ENCODE measurements around the gene KSR2. TPM values are rescaled to one million over a fixed set of nuclear protein-coding genes. Genes with fewer than 3 reads are reported as not detected.

KSR2 gene
- total and polyA plus RNA-seq, 2 of the 13 experiments (the other 11 are each of a cell fraction or from before 2014, with no cell fraction given), result 0.02 TPM; not detected in 1

DNA sequence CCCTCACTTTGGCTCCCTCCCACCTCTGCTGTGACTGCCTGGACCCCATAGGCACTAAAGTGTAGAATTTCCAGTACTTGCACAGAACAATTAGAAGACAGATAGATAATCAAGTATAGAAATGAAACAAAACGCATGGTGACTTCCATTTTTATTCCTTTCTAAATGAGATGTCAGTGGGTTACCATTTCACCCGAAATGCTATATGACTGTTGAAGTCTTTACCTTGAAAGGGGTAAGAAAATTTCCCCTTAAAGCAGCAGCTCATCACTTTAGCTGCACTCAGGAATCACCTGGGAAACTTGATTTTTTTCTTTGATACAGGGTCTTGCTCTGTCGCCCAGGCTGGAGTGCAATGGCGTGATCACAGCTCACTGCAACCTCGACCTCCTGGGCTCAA lies 12.5 kb upstream of the KSR2 start (continued):
- TF ChIP-seq ZBTB20 (CRISPR knock-in tag; IDR thresholded peaks at IDR 0.05; ENCODE audit: borderline replicate concordance, low read depth) (no peak), ZNF577 (CRISPR knock-in tag; IDR thresholded peaks at IDR 0.05; ENCODE audit: borderline replicate concordance, low read depth) (no peak)

DNA sequence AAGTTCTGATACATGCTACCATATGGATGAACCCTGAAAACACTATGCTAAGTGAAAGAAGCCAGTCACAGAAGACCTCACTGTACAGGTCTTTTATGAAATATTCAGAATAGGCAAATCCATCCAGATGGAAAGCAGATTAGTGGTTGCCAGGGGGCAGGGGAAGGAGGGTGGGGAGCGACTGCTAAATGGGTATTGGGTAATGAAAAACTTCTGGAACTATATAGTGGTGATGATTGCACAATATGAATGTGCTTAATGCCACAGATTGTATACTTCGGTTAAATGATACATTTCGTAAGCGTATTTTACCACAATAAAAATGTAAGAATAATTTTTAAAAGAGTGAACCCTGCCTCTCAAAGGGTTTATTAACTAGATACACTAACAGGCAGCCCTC lies 11.8 kb upstream of the KSR2 start:
- ChIA-PET CTCF (ENCODE audit: low intra/inter-chr PET ratio, low total read pairs) (no interaction called here), POLR2A (no interaction called here)
- H2AFZ ChIP-seq (ENCODE audit: low read length), result no peak overlapping the region
- H3K9ac ChIP-seq (ENCODE audit: insufficient read depth, low read depth, low read length), result no peak overlapping the region
- H3K4me3 ChIP-seq (replicated peaks in 1 of 3; ENCODE audit: insufficient read depth in 1 of 3, low read depth in 2 of 3, low read length in 3 of 3), result no peak overlapping the region
- 0 out of 2 replicates have a peak, but pooled peaks cover 6% of the 10 kb centered on the region for H3K4me1 ChIP-seq (ENCODE audit: insufficient read depth, low read length)
- H3K36me3 ChIP-seq (replicated peaks in 1 of 2; ENCODE audit: control insufficient read depth in 1 of 2, insufficient read depth in 2 of 2, low read length in 2 of 2), result no peaks in the 10 kb centered on the region
- 50% methylated on average over 4 of the region's 4 CpGs for WGBS (ENCODE audit: low lambda C conversion rate)
- no peak overlapping the region for H3K27ac ChIP-seq (ENCODE audit: extremely low read length, insufficient read depth, low read length)
- TF ChIP-seq, protein P1, sequence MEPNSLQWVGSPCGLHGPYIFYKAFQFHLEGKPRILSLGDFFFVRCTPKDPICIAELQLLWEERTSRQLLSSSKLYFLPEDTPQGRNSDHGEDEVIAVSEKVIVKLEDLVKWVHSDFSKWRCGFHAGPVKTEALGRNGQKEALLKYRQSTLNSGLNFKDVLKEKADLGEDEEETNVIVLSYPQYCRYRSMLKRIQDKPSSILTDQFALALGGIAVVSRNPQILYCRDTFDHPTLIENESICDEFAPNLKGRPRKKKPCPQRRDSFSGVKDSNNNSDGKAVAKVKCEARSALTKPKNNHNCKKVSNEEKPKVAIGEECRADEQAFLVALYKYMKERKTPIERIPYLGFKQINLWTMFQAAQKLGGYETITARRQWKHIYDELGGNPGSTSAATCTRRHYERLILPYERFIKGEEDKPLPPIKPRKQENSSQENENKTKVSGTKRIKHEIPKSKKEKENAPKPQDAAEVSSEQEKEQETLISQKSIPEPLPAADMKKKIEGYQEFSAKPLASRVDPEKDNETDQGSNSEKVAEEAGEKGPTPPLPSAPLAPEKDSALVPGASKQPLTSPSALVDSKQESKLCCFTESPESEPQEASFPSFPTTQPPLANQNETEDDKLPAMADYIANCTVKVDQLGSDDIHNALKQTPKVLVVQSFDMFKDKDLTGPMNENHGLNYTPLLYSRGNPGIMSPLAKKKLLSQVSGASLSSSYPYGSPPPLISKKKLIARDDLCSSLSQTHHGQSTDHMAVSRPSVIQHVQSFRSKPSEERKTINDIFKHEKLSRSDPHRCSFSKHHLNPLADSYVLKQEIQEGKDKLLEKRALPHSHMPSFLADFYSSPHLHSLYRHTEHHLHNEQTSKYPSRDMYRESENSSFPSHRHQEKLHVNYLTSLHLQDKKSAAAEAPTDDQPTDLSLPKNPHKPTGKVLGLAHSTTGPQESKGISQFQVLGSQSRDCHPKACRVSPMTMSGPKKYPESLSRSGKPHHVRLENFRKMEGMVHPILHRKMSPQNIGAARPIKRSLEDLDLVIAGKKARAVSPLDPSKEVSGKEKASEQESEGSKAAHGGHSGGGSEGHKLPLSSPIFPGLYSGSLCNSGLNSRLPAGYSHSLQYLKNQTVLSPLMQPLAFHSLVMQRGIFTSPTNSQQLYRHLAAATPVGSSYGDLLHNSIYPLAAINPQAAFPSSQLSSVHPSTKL (CRISPR knock-in tag; IDR thresholded peaks at IDR 0.05), result no peak
- TF ChIP-seq RARG (CRISPR knock-in tag; IDR thresholded peaks at IDR 0.05; ENCODE audit: low read depth), result no peak
- TF ChIP-seq, protein P2, sequence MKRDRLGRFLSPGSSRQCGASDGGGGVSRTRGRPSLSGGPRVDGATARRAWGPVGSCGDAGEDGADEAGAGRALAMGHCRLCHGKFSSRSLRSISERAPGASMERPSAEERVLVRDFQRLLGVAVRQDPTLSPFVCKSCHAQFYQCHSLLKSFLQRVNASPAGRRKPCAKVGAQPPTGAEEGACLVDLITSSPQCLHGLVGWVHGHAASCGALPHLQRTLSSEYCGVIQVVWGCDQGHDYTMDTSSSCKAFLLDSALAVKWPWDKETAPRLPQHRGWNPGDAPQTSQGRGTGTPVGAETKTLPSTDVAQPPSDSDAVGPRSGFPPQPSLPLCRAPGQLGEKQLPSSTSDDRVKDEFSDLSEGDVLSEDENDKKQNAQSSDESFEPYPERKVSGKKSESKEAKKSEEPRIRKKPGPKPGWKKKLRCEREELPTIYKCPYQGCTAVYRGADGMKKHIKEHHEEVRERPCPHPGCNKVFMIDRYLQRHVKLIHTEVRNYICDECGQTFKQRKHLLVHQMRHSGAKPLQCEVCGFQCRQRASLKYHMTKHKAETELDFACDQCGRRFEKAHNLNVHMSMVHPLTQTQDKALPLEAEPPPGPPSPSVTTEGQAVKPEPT (CRISPR knock-in tag; IDR thresholded peaks at IDR 0.05; ENCODE audit: low read depth), result no peak
- TF ChIP-seq, protein P3, sequence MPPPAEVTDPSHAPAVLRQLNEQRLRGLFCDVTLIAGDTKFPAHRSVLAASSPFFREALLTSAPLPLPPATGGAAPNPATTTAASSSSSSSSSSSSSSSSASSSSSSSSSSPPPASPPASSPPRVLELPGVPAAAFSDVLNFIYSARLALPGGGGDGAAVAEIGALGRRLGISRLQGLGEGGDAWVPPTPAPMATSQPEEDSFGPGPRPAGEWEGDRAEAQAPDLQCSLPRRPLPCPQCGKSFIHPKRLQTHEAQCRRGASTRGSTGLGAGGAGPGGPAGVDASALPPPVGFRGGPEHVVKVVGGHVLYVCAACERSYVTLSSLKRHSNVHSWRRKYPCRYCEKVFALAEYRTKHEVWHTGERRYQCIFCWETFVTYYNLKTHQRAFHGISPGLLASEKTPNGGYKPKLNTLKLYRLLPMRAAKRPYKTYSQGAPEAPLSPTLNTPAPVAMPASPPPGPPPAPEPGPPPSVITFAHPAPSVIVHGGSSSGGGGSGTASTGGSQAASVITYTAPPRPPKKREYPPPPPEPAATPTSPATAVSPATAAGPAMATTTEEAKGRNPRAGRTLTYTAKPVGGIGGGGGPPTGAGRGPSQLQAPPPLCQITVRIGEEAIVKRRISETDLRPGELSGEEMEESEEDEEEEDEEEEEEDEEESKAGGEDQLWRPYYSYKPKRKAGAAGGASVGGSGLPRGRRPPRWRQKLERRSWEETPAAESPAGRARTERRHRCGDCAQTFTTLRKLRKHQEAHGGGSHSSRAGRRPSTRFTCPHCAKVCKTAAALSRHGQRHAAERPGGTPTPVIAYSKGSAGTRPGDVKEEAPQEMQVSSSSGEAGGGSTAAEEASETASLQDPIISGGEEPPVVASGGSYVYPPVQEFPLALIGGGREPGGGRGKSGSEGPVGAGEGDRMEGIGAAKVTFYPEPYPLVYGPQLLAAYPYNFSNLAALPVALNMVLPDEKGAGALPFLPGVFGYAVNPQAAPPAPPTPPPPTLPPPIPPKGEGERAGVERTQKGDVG (CRISPR knock-in tag; IDR thresholded peaks at IDR 0.05; ENCODE audit: borderline replicate concordance), result no peak
- peak; percentile 76 for TF ChIP-seq CEBPB (IDR thresholded peaks at IDR 0.05; ENCODE audit: borderline replicate concordance, low read depth, low read length)
- no peak for TF ChIP-seq KDM1A (CRISPR knock-in tag; IDR thresholded peaks at IDR 0.05)
- no peak for TF ChIP-seq PLRG1 (conservative IDR thresholded peaks at IDR 0.05)
- no peak for TF ChIP-seq ZBTB7A (CRISPR knock-in tag; IDR thresholded peaks at IDR 0.05)
- ATAC-seq (no peak), FAIRE-seq (no peak), DNase-seq (ENCODE audit: low spot score) (no peak)
- H3K4me2 ChIP-seq (ENCODE audit: low read depth, low read length), result no peak overlapping the region
- intact Hi-C loops (cut with micrococcal nuclease; ENCODE audit: unreplicated experiment) (no loop called here), in situ Hi-C loops (cut with HindIII; ENCODE audit: extremely low pct_ligation_motif_present, low pct_unique_long_range_greater_than_20kb) (no loop called here)
- no peaks in the 10 kb centered on the region for H4K20me1 ChIP-seq (ENCODE audit: insufficient read depth, low read length)
- no peaks in the 10 kb centered on the region; a peak in 1 of 5 replicates for H3K27me3 ChIP-seq (ENCODE audit: control insufficient read depth in 1 of 2, insufficient read depth in 2 of 2, low read length in 2 of 2)
- H3K9me3 ChIP-seq (ENCODE audit: low read length), result no peaks in the 10 kb centered on the region
- no TSS peak for BruUV-seq (replicated peaks)
- H3K79me2 ChIP-seq (ENCODE audit: insufficient read depth, low read length), result no peaks in the 10 kb centered on the region

Data from HepG2 (cell line).